Rectal smooth muscle tissue (tissue), 1 donor: ENCODE data around the gene USHBP1.

Experiments used
- H3K27ac ChIP-seq: one replicate; pipeline ENCODE4 v1.7.0; 2013; ENCODE audit warnings: low read depth, low read length, inconsistent platforms
- H3K27me3 ChIP-seq: one replicate; pipeline ENCODE4 v1.7.0; 2013; ENCODE audit warnings: low read length; ENCODE audit not compliant: control insufficient read depth, insufficient read depth
- H3K36me3 ChIP-seq: one replicate; pipeline ENCODE4 v1.7.0; 2013; ENCODE audit warnings: low read length; ENCODE audit not compliant: control insufficient read depth, insufficient read depth
- H3K4me1 ChIP-seq: one replicate; pipeline ENCODE4 v1.7.0; 2013; ENCODE audit warnings: low read length; ENCODE audit not compliant: control insufficient read depth, insufficient read depth
- H3K4me3 ChIP-seq: one replicate; pipeline ENCODE4 v1.7.0; 2013; ENCODE audit warnings: low read length
- H3K9ac ChIP-seq: one replicate; pipeline ENCODE4 v1.7.0; 2013; ENCODE audit warnings: low read length

USHBP1 gene

GRCh38 chr19:17220207-17220758 lies 44.3 kb downstream of the USHBP1 start:
- no peaks in the 10 kb centered on the region for H3K27me3 ChIP-seq
- no peak overlapping the region for H3K9ac ChIP-seq
- no peak overlapping the region for H3K4me3 ChIP-seq
- peaks cover 8% of the 10 kb centered on the region for H3K36me3 ChIP-seq
- peaks cover 3% of the 10 kb centered on the region for H3K4me1 ChIP-seq
- no peak overlapping the region for H3K27ac ChIP-seq

GRCh38 chr19:17219286-17219685 lies 45.3 kb downstream of the USHBP1 start:
- H3K9ac ChIP-seq: no peak overlapping the region
- no peaks in the 10 kb centered on the region for H3K27me3 ChIP-seq
- H3K27ac ChIP-seq: no peak overlapping the region
- peaks cover 6% of the 10 kb centered on the region for H3K4me1 ChIP-seq
- H3K4me3 ChIP-seq: no peak overlapping the region
- H3K36me3 ChIP-seq: peaks cover 8% of the 10 kb centered on the region

- Histone ChIP-seq H3K4me3 (peak overlapping the region; percentile 93), H3K9ac (no peak overlapping the region), H3K27me3 (no peaks in the 10 kb centered on the region), H3K36me3 (peaks cover 14% of the 10 kb centered on the region), H3K4me1 (peaks cover 6% of the 10 kb centered on the region), H3K27ac (no peak overlapping the region)
Measured at GRCh38 chr19:17216058-17216670, 48.4 kb downstream of the USHBP1 start.

GRCh38 chr19:17215127-17215971 lies 49.2 kb downstream of the USHBP1 start, which contains the start of gene USE1:
TSS of gene USE1 (plus strand) at chr19:17215357. CDS start at chr19:17215406, 49 bp downstream.
- Histone ChIP-seq H3K9ac (peak within 1 kb of the TSS; percentile 93), H3K27ac (peak within 1 kb of the TSS; percentile 93), H3K4me3 (peak within 1 kb of the TSS; percentile 93), H3K4me1 (peaks cover 6% of the 10 kb centered on the region), H3K36me3 (peaks cover 15% of the 10 kb centered on the region), H3K27me3 (no peaks in the 10 kb centered on the region)

- H3K4me3 ChIP-seq: peak overlapping the region; percentile 93
- no peaks in the 10 kb centered on the region for H3K27me3 ChIP-seq
- H3K4me1 ChIP-seq: peaks cover 6% of the 10 kb centered on the region
- H3K27ac ChIP-seq: peak overlapping the region; percentile 93
- peaks cover 21% of the 10 kb centered on the region for H3K36me3 ChIP-seq
- peak overlapping the region; percentile 43 for H3K9ac ChIP-seq
Measured at GRCh38 chr19:17214508-17215126, 49.9 kb downstream of the USHBP1 start.

GRCh38 chr19:17213334-17213733 lies 51.2 kb downstream of the USHBP1 start:
- Histone ChIP-seq H3K4me1 (peaks cover 6% of the 10 kb centered on the region), H3K4me3 (no peak overlapping the region), H3K9ac (no peak overlapping the region), H3K36me3 (peaks cover 30% of the 10 kb centered on the region), H3K27me3 (no peaks in the 10 kb centered on the region), H3K27ac (no peak overlapping the region)

- Histone ChIP-seq H3K27me3 (no peaks in the 10 kb centered on the region), H3K9ac (no peak overlapping the region), H3K4me1 (peaks cover 6% of the 10 kb centered on the region), H3K4me3 (no peak overlapping the region), H3K27ac (no peak overlapping the region), H3K36me3 (peaks cover 24% of the 10 kb centered on the region)
Measured at GRCh38 chr19:17211547-17212446, 52.7 kb downstream of the USHBP1 start.

- no peak overlapping the region for H3K27ac ChIP-seq
- H3K36me3 ChIP-seq: peaks cover 29% of the 10 kb centered on the region
Measured at GRCh38 chr19:17210296-17210695, 54.2 kb downstream of the USHBP1 start.

GRCh38 chr19:17209126-17210036 lies 55.2 kb downstream of the USHBP1 start:
- peaks cover 29% of the 10 kb centered on the region for H3K36me3 ChIP-seq
- H3K4me3 ChIP-seq: no peak overlapping the region
- no peak overlapping the region for H3K27ac ChIP-seq
- no peaks in the 10 kb centered on the region for H3K4me1 ChIP-seq
- no peaks in the 10 kb centered on the region for H3K27me3 ChIP-seq
- H3K9ac ChIP-seq: no peak overlapping the region

More at GRCh38 chr19:17210296-17210695, 54.2 kb downstream of the USHBP1 start:
- Histone ChIP-seq H3K4me1 (peaks cover 3% of the 10 kb centered on the region), H3K27me3 (no peaks in the 10 kb centered on the region), H3K9ac (no peak overlapping the region), H3K4me3 (no peak overlapping the region)

- Histone ChIP-seq H3K4me1 (no peaks in the 10 kb centered on the region), H3K27me3 (no peaks in the 10 kb centered on the region), H3K9ac (no peak overlapping the region), H3K27ac (no peak overlapping the region), H3K4me3 (no peak overlapping the region), H3K36me3 (peaks cover 38% of the 10 kb centered on the region)
Measured at GRCh38 chr19:17206736-17207581, 57.6 kb downstream of the USHBP1 start.
